Measurements from ENCODE around the gene MAPK10. TPM values are rescaled to one million over a fixed set of nuclear protein-coding genes. Genes with fewer than 3 reads are reported as not detected.

The MAPK10 gene
- total RNA-seq, 4 donors from 2014 or later: 4.5 to 13.7 (median 9.8) TPM

DNA sequence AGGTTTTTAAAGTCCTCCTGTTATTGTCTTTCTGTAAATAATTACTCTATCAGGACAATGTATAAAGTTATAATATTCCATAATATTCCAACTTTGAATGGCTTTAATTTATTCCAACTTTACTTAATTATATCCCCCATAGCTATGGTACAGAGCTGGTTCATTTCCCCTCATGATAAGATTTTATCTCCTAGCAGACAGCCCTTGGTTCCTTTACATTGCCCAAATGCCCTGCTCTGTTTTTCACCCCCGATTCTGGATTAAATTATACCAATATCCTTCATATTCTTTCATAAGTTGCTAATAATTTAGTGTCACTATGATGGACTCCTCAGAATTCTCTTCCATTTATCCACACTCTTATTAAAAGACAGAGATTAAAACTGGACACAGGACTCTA lies 340.5 kb downstream of the MAPK10 start:
- DNase-seq (ENCODE audit: extremely low spot score): no peak
- WGBS: 91% methylated on average over 1 of the region's 1 CpG
- Histone ChIP-seq H3K4me3 (no peak overlapping the region), H3K27me3 (no peaks in the 10 kb centered on the region), H3K4me1 (peaks cover 0 to 2% (median 0%) of the 10 kb centered on the region in 4 donors), H3K27ac (replicated peaks in 1 of 4) (no peak overlapping the region), H3K36me3 (no peaks in the 10 kb centered on the region), H3K9me3 (no peaks in the 10 kb centered on the region)
- TF ChIP-seq POLR2A (IDR thresholded peaks at IDR 0.05; ENCODE audit: low read depth): no peak
- TF ChIP-seq, protein P1, sequence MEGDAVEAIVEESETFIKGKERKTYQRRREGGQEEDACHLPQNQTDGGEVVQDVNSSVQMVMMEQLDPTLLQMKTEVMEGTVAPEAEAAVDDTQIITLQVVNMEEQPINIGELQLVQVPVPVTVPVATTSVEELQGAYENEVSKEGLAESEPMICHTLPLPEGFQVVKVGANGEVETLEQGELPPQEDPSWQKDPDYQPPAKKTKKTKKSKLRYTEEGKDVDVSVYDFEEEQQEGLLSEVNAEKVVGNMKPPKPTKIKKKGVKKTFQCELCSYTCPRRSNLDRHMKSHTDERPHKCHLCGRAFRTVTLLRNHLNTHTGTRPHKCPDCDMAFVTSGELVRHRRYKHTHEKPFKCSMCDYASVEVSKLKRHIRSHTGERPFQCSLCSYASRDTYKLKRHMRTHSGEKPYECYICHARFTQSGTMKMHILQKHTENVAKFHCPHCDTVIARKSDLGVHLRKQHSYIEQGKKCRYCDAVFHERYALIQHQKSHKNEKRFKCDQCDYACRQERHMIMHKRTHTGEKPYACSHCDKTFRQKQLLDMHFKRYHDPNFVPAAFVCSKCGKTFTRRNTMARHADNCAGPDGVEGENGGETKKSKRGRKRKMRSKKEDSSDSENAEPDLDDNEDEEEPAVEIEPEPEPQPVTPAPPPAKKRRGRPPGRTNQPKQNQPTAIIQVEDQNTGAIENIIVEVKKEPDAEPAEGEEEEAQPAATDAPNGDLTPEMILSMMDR (IDR thresholded peaks at IDR 0.05): no peak
- no peak for TF ChIP-seq EP300 (IDR thresholded peaks at IDR 0.05)
- no peak for TF ChIP-seq POLR2AphosphoS5 (IDR thresholded peaks at IDR 0.05)
- intact Hi-C loops (cut with DNase I): no loop called here

DNA sequence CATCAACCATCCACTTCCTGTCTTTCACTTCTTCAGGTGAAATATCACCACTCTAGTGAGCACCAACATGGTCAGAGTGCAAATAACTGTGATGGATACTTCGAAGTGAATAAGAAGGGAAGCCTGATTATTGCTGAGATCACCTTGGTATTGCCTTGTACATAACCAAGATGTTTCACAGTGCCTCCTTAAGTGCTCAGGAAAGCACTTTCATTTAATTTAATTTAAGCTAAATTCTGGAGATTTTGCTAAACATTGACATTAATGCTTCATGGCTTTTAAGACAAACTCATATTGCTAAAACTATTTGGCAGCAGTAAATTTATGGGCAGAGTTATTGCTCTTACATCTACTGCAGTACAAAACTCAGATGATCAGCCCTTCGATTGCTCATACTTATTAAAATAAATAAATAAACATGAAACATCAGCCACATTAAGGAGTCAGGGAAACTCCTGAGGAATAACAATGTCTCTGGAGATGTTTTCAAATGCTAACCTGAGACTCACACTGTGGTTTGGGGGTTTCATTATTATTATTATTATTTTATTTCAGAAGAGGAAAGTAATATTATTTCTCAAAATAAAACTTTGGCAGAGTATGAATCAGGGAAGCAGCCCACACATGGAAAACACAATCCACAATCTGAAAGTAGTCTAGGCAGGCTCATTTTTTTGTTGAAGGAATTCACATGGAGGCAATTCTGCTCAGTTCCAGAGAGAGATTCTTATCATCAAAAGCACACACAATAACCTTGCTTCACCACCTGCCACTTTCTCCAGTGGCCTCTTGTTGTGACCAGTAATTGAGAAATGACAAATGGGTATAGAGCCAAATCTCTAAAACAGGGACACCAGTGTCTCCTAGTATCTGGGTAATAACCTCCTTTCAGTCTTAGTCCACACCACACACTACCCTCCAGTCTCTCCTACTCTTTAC lies 344.2 kb downstream of the MAPK10 start:
- H3K4me3 ChIP-seq: no peak overlapping the region
- H3K9me3 ChIP-seq: no peaks in the 10 kb centered on the region
- H3K27ac ChIP-seq (replicated peaks in 1 of 4): no peak overlapping the region
- TF ChIP-seq POLR2A (IDR thresholded peaks at IDR 0.05; ENCODE audit: low read depth) (no peak), POLR2AphosphoS5 (IDR thresholded peaks at IDR 0.05) (no peak), EP300 (IDR thresholded peaks at IDR 0.05) (no peak)
- TF ChIP-seq, protein P1 (IDR thresholded peaks at IDR 0.05): no peak
- WGBS: 87% methylated on average over 2 of the region's 2 CpGs
- no peak for DNase-seq (ENCODE audit: extremely low spot score)
- peaks cover 0 to 11% (median 7%) of the 10 kb centered on the region in 4 donors for H3K4me1 ChIP-seq
- H3K27me3 ChIP-seq: no peaks in the 10 kb centered on the region
- intact Hi-C loops (cut with DNase I): no loop called here
- no peaks in the 10 kb centered on the region for H3K36me3 ChIP-seq

DNA sequence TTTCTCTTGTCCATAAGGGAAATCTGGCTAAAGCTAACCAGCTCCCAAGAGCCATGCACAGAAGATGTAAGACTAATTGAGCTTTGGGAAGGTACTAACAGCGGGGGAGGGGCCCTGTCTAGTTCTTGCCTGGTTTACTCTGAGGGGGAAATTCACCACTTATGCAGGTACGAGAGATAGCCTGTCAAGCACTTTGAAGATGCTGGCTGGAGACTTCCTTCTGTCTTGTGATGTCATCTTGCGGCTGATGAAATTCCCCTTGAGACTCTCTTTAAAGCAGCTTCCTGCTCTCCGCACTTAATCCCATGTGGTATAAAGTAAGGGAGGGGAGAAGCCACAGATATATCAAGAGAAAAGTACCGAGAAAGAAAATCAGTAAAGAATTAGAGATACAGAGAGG lies 345.3 kb downstream of the MAPK10 start:
- TF ChIP-seq POLR2AphosphoS5 (IDR thresholded peaks at IDR 0.05) (no peak), EP300 (IDR thresholded peaks at IDR 0.05) (no peak), POLR2A (IDR thresholded peaks at IDR 0.05; ENCODE audit: low read depth) (no peak)
- TF ChIP-seq, protein P1 (IDR thresholded peaks at IDR 0.05): no peak
- Histone ChIP-seq H3K27me3 (no peaks in the 10 kb centered on the region), H3K9me3 (no peaks in the 10 kb centered on the region), H3K36me3 (no peaks in the 10 kb centered on the region), H3K4me1 (peaks cover 0 to 11% (median 7%) of the 10 kb centered on the region in 4 donors), H3K27ac (replicated peaks in 1 of 4) (no peak overlapping the region), H3K4me3 (no peak overlapping the region)
- intact Hi-C loops (cut with DNase I): no loop called here
- DNase-seq (ENCODE audit: extremely low spot score): no peak
- 92% methylated on average over 5 of the region's 5 CpGs for WGBS

DNA sequence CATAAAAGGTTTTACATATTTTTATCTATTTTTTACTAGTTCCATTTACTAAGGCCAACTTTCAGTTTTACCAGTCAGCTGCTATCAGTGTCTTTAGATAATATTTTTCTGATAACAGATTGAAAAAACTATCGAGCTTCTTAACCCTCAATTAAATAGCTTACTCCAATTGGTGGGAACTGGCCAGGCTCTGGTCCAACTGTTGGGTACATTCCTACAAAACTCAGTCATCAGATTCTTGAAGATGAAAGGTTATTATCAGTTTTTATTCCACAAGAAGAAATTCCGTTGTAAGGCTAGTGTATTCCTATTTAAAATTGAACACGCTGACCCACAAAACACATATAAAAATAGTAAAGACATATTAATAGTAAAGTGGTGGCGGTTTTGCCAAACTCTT lies 346.2 kb downstream of the MAPK10 start:
- 73% methylated on average over 4 of the region's 4 CpGs for WGBS

More for the DNA sequence above, 346.2 kb downstream of the MAPK10 start:
- DNase-seq (ENCODE audit: extremely low spot score): no peak
- no peak overlapping the region for H3K4me3 ChIP-seq
- TF ChIP-seq, protein P1 (IDR thresholded peaks at IDR 0.05): no peak
- TF ChIP-seq POLR2A (IDR thresholded peaks at IDR 0.05; ENCODE audit: low read depth) (no peak), POLR2AphosphoS5 (IDR thresholded peaks at IDR 0.05) (no peak), EP300 (IDR thresholded peaks at IDR 0.05) (no peak)
- intact Hi-C loops (cut with DNase I): no loop called here
- H3K9me3 ChIP-seq: no peaks in the 10 kb centered on the region
- H3K36me3 ChIP-seq: no peaks in the 10 kb centered on the region
- no peak overlapping the region for H3K27ac ChIP-seq (replicated peaks in 1 of 4)
- H3K4me1 ChIP-seq: peaks cover 0 to 11% (median 7%) of the 10 kb centered on the region in 4 donors
- H3K27me3 ChIP-seq: no peaks in the 10 kb centered on the region
